A549 (cell line): ENCODE measurements around the gene SRL. TPM values are rescaled to one million over a fixed set of nuclear protein-coding genes. Genes with fewer than 3 reads are reported as not detected.

Experiments
- ATAC-seq, 2 experiments: fragments of 200-7000 bp in 1 of 2; fragments of >200 bp in 1 of 2; cut with Nextera tagmentation in 1 of 2; cut with Tn5 transposase in 1 of 2; 3 replicates each; pipeline versions ENCODE4 v1.8.0 to v1.9.1; 2018 to 2020; ENCODE audit warnings: mild to moderate bottlenecking in 1 of 2, moderate library complexity in 1 of 2
- CTCF ChIA-PET: fragments of 300-600 bp; sonication (Branson Sonifier 250); formaldehyde crosslinking; extraction: SDS; loops from one replicate; lab custom pipeline; 2021; ENCODE audit warnings: antibody characterized with exemption, inconsistent platforms; lab: Yijun Ruan, JAX
- POLR2A ChIA-PET: fragments of 350-600 bp; formaldehyde crosslinking; extraction: SDS; loops from one replicate; lab custom pipeline; 2021; ENCODE audit warnings: antibody characterized with exemption, inconsistent platforms; lab: Yijun Ruan, JAX
- DNase-seq, 2 experiments: peaks; one replicate each; pipeline versions ENCODE4 v3.0.0 to v3.0.0-alpha.2; 2011 to 2016; ENCODE audit warnings: low read depth in 1 of 2, low spot score in 1 of 2
- FAIRE-seq: peaks from 2 replicates; lab custom pipeline; 2011; peaks lifted over from hg19 to GRCh38; lab: Jason Lieb, UNC
- H3K27ac ChIP-seq, 2 experiments: fragments of >200 bp; sonication (Bioruptor Twin); formaldehyde crosslinking; 3 replicates each; pipeline ENCODE4 v1.5.1; 2016 to 2017
- H3K4me1 ChIP-seq: fragments of >200 bp; sonication (Bioruptor Twin); formaldehyde crosslinking; 3 replicates; pipeline ENCODE4 v1.6.1; 2016
- H3K4me2 ChIP-seq: fragments of >200 bp; sonication (Bioruptor Twin); formaldehyde crosslinking; 3 replicates; pipeline ENCODE4 v1.6.1; 2016
- H3K4me3 ChIP-seq: fragments of >200 bp; sonication (Bioruptor Twin); formaldehyde crosslinking; 3 replicates; pipeline ENCODE4 v1.5.1; 2016
- H3K9me3 ChIP-seq: fragments of >200 bp; sonication (Bioruptor Twin); formaldehyde crosslinking; 3 replicates; pipeline ENCODE4 v1.6.1; 2016
- CBX8 ChIP-seq: fragments of 200-600 bp; sonication (generic); IDR thresholded peaks from 2 replicates; pipeline ENCODE4 v1.6.1; 2016
- CEBPB ChIP-seq, 2 experiments: fragments of >200 bp in 1 of 2; sonication (Bioruptor Twin) in 1 of 2; formaldehyde crosslinking in 1 of 2; IDR thresholded peaks; 2 replicates each; pipeline ENCODE4 v1.6.1; 2012 to 2016
- CHD4 ChIP-seq: fragments of 200-600 bp; sonication (generic); IDR thresholded peaks from 2 replicates; pipeline ENCODE4 v1.6.1; 2016; ENCODE audit warnings: antibody characterized with exemption, mild to moderate bottlenecking, borderline replicate concordance
- EHMT2 ChIP-seq: fragments of 200-600 bp; sonication (generic); IDR thresholded peaks from 2 replicates; pipeline ENCODE4 v1.6.1; 2016; ENCODE audit warnings: antibody characterized with exemption, low read depth, mild to moderate bottlenecking, moderate library complexity
- ESRRA ChIP-seq: fragments of 150-350 bp; IDR thresholded peaks from 2 replicates; pipeline ENCODE4 v1.6.1; 2014; ENCODE audit warnings: mild to moderate bottlenecking, low read length, borderline replicate concordance
- FOSL2 ChIP-seq, 2 experiments: fragments of 450-650 bp in 1 of 2; fragments of >200 bp in 1 of 2; sonication (Bioruptor Twin) in 1 of 2; formaldehyde crosslinking; IDR thresholded peaks; 2 replicates each; pipeline versions ENCODE4 v1.5.0 to v1.6.1; 2016 to 2020; ENCODE audit warnings: mild to moderate bottlenecking in 1 of 2, moderate library complexity in 1 of 2
- FOXS1 ChIP-seq: fragments of 250-450 bp; sonication (Bioruptor Pico); IDR thresholded peaks from 2 replicates; pipeline ENCODE4 v1.5.0; 2020; ENCODE audit warnings: mild to moderate bottlenecking, moderate library complexity
- HEYL ChIP-seq: fragments of 250-450 bp; sonication (Bioruptor Pico); IDR thresholded peaks from 2 replicates; pipeline ENCODE4 v1.8.0; 2021; ENCODE audit warnings: mild to moderate bottlenecking, moderate library complexity
- HOXB13 ChIP-seq: fragments of 250-450 bp; sonication (Bioruptor Pico); IDR thresholded peaks from 2 replicates; pipeline ENCODE4 v1.5.0; 2020; ENCODE audit warnings: low read depth, mild to moderate bottlenecking, moderate library complexity
- JUN ChIP-seq, 2 experiments: fragments of >200 bp; sonication (Bioruptor Twin); formaldehyde crosslinking; IDR thresholded peaks; 2 replicates in 1 of 2; 3 replicates in 1 of 2; pipeline ENCODE4 v1.6.1; 2016 to 2017
- MAFK ChIP-seq: fragments of 450-650 bp; IDR thresholded peaks from 2 replicates; pipeline ENCODE4 v1.6.1; 2014; ENCODE audit not compliant: partially characterized antibody
- NFE2L2 ChIP-seq: fragments of 150-350 bp; conservative IDR thresholded peaks from 2 replicates; pipeline ENCODE4 v1.6.1; 2014; ENCODE audit warnings: low read length
- NR3C1 ChIP-seq: fragments of >200 bp; sonication (Bioruptor Twin); formaldehyde crosslinking; IDR thresholded peaks from 3 replicates; pipeline ENCODE4 v1.6.1; 2017
- POLR2A ChIP-seq: IDR thresholded peaks from 2 replicates; pipeline ENCODE4 v1.6.1; 2012; ENCODE audit warnings: mild to moderate bottlenecking, low read length
- RARB ChIP-seq: fragments of 250-450 bp; sonication (Bioruptor Pico); IDR thresholded peaks from 2 replicates; pipeline ENCODE4 v1.8.0; 2021; ENCODE audit warnings: mild to moderate bottlenecking, moderate library complexity
- RFX5 ChIP-seq: fragments of 450-650 bp; IDR thresholded peaks from 2 replicates; pipeline ENCODE4 v1.7.1; 2014; ENCODE audit warnings: antibody characterized with exemption, mild to moderate bottlenecking, moderate library complexity
- ZFP36 ChIP-seq: fragments of 450-650 bp; IDR thresholded peaks from 2 replicates; pipeline ENCODE4 v1.6.1; 2014; ENCODE audit warnings: borderline replicate concordance; ENCODE audit not compliant: partially characterized antibody
- ZSCAN20 ChIP-seq: fragments of 250-450 bp; sonication (Bioruptor Pico); IDR thresholded peaks from 2 replicates; pipeline ENCODE4 v1.8.0; 2022; ENCODE audit warnings: mild to moderate bottlenecking, moderate library complexity
- WGBS: methylation state at CpG from one replicate; pipeline ENCODE4 v1.1.6; 2017; ENCODE audit errors: missing lambda C conversion rate; 5-methylcytosine and 5-hydroxymethylcytosine counted together
- polyA plus RNA-seq, 4 experiments: library from polyadenylated mRNA; depleted of rRNA in 3 of 4; stranded (reverse); fragments of >200 nt; fragmentation: RNase III in 1 of 4; extraction: RNeasy Plus Mini Kit Qiagen cat#74134 plus additional on column Dnase treatment in 1 of 4; gene quantifications; 2 replicates in 3 of 4; 3 replicates in 1 of 4; pipeline ENCODE4 v1.2.3, GENCODE V29; 2011 to 2017
- TF ChIP-seq, protein P1 (sequence below): fragments of 150-350 bp; IDR thresholded peaks from 2 replicates; pipeline ENCODE4 v1.6.1; 2014; ENCODE audit warnings: low read depth, mild to moderate bottlenecking, low read length
- TF ChIP-seq, protein P2 (sequence below): fragments of >200 bp; sonication (Bioruptor Twin); formaldehyde crosslinking; IDR thresholded peaks from 2 replicates; pipeline ENCODE4 v1.6.1; 2016
- TF ChIP-seq, protein P3 (sequence below): fragments of >200 bp; sonication (Bioruptor Twin); formaldehyde crosslinking; IDR thresholded peaks from 3 replicates; pipeline ENCODE4 v1.6.1; 2016
- TF ChIP-seq, protein P4 (sequence below): fragments of 250-450 bp; sonication (Bioruptor Pico); IDR thresholded peaks from 2 replicates; pipeline ENCODE4 v1.5.0; 2020; ENCODE audit warnings: low read depth, mild to moderate bottlenecking, moderate library complexity

SRL gene
- polyA plus RNA-seq, 2 of the 4 experiments (the other 2 are of a cell fraction): 0.03 TPM; not detected in 1

DNA sequence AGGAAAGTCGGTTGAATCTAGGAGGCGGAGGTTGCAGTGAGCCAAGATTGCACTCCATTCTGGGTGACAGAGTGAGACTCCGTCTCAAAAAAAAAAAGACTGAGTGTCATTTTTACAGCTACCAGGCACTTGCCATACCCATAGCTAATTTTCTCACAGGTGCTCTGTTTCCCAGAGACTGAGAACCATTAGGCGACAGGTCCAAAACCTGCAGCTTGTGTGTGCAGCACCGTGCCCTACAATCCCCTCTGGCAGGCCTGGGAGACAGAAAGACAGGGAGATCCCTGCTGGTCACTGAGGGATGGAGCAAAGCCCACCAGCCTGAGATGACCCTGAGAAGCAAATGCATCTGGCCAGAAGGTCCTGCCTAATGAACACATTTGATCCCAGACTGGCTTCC is 28.2 kb upstream of the SRL start (continued):
- TF ChIP-seq, protein P1, sequence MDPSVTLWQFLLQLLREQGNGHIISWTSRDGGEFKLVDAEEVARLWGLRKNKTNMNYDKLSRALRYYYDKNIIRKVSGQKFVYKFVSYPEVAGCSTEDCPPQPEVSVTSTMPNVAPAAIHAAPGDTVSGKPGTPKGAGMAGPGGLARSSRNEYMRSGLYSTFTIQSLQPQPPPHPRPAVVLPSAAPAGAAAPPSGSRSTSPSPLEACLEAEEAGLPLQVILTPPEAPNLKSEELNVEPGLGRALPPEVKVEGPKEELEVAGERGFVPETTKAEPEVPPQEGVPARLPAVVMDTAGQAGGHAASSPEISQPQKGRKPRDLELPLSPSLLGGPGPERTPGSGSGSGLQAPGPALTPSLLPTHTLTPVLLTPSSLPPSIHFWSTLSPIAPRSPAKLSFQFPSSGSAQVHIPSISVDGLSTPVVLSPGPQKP: no peak
- no peak for TF ChIP-seq RARB (CRISPR knock-in tag)
- TF ChIP-seq, protein P2, sequence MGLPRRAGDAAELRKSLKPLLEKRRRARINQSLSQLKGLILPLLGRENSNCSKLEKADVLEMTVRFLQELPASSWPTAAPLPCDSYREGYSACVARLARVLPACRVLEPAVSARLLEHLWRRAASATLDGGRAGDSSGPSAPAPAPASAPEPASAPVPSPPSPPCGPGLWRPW: no peak

DNA sequence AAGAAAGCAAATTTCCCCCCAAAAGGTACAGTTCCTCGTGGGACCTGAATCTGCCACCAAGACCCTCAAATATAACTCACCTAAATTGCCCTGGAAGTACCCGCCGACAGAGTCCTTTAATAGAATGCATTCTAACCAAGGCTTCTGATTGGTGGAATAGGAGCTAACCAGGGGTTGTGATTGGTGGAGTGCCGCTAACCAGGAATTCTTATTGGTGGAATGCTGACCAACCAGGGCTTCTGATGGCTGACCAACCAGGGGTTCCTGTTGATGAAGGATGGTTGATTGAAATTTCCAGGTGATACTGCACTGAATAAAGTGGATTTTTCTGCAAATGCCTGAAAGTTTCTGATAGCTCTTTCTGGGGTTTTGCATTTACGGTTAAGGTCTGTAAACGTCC is 24.5 kb upstream of the SRL start:
- peaks cover 19% of the 10 kb centered on the region for H3K4me1 ChIP-seq
- ATAC-seq (no peak), DNase-seq (peak; percentile 61 to 77), FAIRE-seq (no peak)
- POLR2A ChIA-PET: no interaction called here
- no peak overlapping the region for H3K27ac ChIP-seq
- no peak overlapping the region for H3K4me2 ChIP-seq
- H3K9me3 ChIP-seq: no peaks in the 10 kb centered on the region
- TF ChIP-seq CEBPB (IDR thresholded peaks at IDR 0.05) (no peak), NFE2L2 (no peak), CBX8 (no peak), RFX5 (peak; percentile 79; the same call in 1 of the 2 replicates)
- TF ChIP-seq, protein P3, sequence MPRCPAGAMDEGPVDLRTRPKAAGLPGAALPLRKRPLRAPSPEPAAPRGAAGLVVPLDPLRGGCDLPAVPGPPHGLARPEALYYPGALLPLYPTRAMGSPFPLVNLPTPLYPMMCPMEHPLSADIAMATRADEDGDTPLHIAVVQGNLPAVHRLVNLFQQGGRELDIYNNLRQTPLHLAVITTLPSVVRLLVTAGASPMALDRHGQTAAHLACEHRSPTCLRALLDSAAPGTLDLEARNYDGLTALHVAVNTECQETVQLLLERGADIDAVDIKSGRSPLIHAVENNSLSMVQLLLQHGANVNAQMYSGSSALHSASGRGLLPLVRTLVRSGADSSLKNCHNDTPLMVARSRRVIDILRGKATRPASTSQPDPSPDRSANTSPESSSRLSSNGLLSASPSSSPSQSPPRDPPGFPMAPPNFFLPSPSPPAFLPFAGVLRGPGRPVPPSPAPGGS: no peak
- CTCF ChIA-PET: interaction anchor here (0.7 to 5.5 kb wide), 8 partner anchors 9 to 137 kb away, joined by 3 to 62 read pairs (median 4); no protein-coding TSS in a partner anchor
- no peak overlapping the region for H3K4me3 ChIP-seq
- 92% methylated on average over 6 of the region's 6 CpGs for WGBS

DNA sequence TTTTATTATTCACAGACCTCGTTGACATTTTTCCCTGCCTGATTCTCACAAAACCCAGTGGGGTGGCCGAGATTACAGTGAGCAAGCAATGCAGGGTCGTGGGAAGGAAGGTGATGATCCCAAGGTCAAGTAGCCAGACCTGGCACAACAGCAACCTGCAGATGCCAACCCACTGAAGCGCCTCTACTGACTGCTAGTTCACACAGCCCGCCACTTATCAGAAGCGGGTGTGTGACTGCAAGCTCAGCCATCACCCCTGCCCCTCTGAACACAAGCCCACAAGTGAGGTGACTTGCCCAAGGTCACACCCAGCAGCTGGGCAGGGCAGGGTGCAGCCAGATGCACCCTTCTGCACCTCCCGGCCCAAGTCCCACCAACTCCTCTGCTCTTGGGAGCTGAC is 23.8 kb upstream of the SRL start:
- Histone ChIP-seq H3K4me2 (no peak overlapping the region), H3K9me3 (no peaks in the 10 kb centered on the region), H3K4me3 (no peak overlapping the region), H3K27ac (no peak overlapping the region), H3K4me1 (peaks cover 16% of the 10 kb centered on the region)
- ATAC-seq: no peak
- POLR2A ChIA-PET: no interaction called here
- CTCF ChIA-PET: interaction anchor here (0.7 to 5.5 kb wide), 10 partner anchors 8 to 138 kb away, joined by 3 to 62 read pairs (median 4); no protein-coding TSS in a partner anchor
- TF ChIP-seq CEBPB (IDR thresholded peaks at IDR 0.05) (no peak), ZFP36 (no peak), HOXB13 (no peak), JUN (IDR thresholded peaks at IDR 0.05) (no peak), MAFK (no peak), POLR2A (0 out of 2 replicates have a peak, but pooled peaks have one; percentile 12)
- DNase-seq: no peak
- FAIRE-seq: no peak
- whole genome bisulfite sequencing: 73% methylated on average over 7 of the region's 7 CpGs

DNA sequence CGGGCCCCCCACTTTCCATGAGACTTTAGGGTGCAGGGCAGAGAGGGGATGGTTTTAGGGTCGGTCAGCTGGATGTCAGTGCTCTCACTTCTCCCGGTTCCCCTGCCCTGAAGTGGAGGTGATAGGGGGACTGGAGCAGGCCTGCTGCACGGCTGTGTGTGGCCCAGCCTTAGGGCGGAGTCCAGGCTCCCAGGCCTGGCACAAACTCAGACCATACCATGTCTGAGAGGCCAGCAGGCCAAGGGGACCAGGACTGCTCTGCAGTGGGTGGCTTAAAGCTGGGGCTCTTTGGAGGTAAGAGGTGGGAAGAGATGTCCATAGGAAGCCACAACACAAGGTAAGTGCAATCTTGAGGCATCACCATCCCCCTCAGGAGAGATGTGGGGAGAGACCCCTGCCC is 22.7 kb upstream of the SRL start:
- no peak overlapping the region for H3K4me3 ChIP-seq
- peaks cover 9% of the 10 kb centered on the region; the same call in 1 of the 3 replicates for H3K4me1 ChIP-seq
- WGBS: 71% methylated on average over 5 of the region's 5 CpGs
- no peaks in the 10 kb centered on the region for H3K9me3 ChIP-seq
- no peak overlapping the region for H3K4me2 ChIP-seq
- DNase-seq: no peak
- peak; percentile 21 to 31; a peak in 4 of 6 replicates for ATAC-seq
- FAIRE-seq: no peak
- POLR2A ChIA-PET: interaction anchor here (0.6 kb wide), 1 partner anchor 331 kb away, joined by 3 read pairs; no protein-coding TSS in a partner anchor
- CTCF ChIA-PET: interaction anchor here (0.7 to 5.5 kb wide), 7 partner anchors 10 to 150 kb away, joined by 3 to 62 read pairs (median 8); no protein-coding TSS in a partner anchor
- no peak overlapping the region for H3K27ac ChIP-seq
- TF ChIP-seq ZFP36: no peak
- no peak for TF ChIP-seq FOXS1 (CRISPR knock-in tag)
- TF ChIP-seq NR3C1: no peak
- TF ChIP-seq FOSL2 (IDR thresholded peaks at IDR 0.05): no peak
- no peak for TF ChIP-seq FOSL2 (CRISPR knock-in tag; IDR thresholded peaks at IDR 0.05)
- TF ChIP-seq, protein P3: no peak
- TF ChIP-seq ESRRA: no peak
- no peak for TF ChIP-seq ZSCAN20 (CRISPR knock-in tag)
- TF ChIP-seq HEYL (CRISPR knock-in tag): no peak
- TF ChIP-seq, protein P1: no peak
- no peak for TF ChIP-seq EHMT2
- no peak for TF ChIP-seq JUN (IDR thresholded peaks at IDR 0.05)
- TF ChIP-seq, protein P4, sequence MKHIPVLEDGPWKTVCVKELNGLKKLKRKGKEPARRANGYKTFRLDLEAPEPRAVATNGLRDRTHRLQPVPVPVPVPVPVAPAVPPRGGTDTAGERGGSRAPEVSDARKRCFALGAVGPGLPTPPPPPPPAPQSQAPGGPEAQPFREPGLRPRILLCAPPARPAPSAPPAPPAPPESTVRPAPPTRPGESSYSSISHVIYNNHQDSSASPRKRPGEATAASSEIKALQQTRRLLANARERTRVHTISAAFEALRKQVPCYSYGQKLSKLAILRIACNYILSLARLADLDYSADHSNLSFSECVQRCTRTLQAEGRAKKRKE: no peak
- TF ChIP-seq CHD4: no peak
